ENCODE results near the gene RIPK4.

RIPK4 gene

GRCh38 chr21:41737651-41738324 lies 29.1 kb downstream of the RIPK4 start:
- no peak for DNase-seq (ENCODE audit: extremely low read depth, low read depth)
- TF ChIP-seq CTCF (IDR thresholded peaks at IDR 0.05; ENCODE audit: low read depth, low read length): no peak

DNA sequence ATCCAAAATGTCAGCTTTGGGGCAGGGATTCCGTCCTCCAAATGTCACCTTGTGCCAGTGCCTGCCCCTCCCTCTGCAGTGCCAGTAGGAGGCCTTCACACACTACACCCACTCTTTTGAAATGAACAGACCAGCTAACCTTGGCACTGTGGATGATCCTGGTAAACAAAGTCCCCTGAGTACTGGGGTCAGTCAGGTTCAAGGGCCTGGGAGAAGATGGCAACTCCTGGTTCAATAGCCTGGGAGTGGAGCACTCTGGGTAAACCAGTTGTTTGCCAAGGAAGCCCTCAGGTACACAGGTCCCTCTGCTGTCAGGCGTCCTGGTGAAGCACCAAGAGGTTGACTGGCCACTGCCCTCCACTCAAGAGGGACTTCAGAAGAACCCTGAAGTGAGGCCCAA lies 30.4 kb downstream of the RIPK4 start:
- DNase-seq (ENCODE audit: extremely low read depth, low read depth): no peak
- no peak for TF ChIP-seq CTCF (IDR thresholded peaks at IDR 0.05; ENCODE audit: low read depth, low read length)

DNA sequence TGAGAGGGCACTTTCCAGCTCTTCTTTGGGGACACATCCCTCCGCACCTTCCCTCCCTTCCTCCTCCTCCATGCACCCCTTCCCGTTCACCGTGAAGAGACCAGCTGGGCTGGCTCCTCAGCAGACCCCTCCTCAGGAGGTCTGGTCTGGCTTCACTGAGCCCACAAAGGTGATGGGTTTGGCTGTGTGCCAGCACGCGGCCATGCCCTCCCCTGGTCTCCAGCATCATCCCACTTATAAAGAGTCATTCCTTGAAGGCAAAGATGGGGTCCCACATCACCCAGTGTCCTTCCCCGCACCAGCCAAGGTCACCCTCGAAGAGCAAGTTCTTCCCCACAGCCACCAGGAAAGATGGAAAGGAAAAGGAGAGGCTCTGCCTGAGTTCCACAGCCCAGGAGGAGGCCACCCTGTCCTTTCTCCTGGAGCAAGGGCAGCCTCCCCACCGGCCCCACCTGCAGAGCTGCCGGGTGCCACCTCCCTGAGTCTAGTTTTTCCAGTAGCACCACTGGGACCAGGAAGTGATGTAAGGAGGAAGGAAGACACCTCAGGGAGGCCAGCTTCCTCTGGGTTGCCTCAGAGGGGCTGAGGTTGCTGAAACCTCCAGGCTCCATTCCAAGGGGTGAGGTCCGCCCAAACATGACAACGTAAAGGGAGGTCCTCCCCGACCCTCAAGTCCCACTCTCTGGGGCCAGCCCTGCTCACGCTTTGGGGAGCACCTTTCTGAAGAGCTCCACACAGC lies 32.7 kb downstream of the RIPK4 start:
- TF ChIP-seq CTCF (IDR thresholded peaks at IDR 0.05; ENCODE audit: low read depth, low read length): no peak
- DNase-seq (ENCODE audit: extremely low read depth, low read depth): no peak

- DNase-seq (ENCODE audit: extremely low read depth, low read depth): no peak
- no peak for TF ChIP-seq CTCF (IDR thresholded peaks at IDR 0.05; ENCODE audit: low read depth, low read length)
These were observed 35.8 kb downstream of the RIPK4 start for GRCh38 chr21:41731081-41731480.

- no peak for TF ChIP-seq CTCF (IDR thresholded peaks at IDR 0.05; ENCODE audit: low read depth, low read length)
- no peak for DNase-seq (ENCODE audit: extremely low read depth, low read depth)
These were observed 36.5 kb downstream of the RIPK4 start for GRCh38 chr21:41730367-41730765.

- TF ChIP-seq CTCF (IDR thresholded peaks at IDR 0.05; ENCODE audit: low read depth, low read length): no peak
- no peak for DNase-seq (ENCODE audit: extremely low read depth, low read depth)
These were observed 37.0 kb downstream of the RIPK4 start for GRCh38 chr21:41729701-41730366.

All from AG09319 (cell line).